Activated CD4-positive, alpha-beta T cell treated with anti-CD3 and anti-CD28 coated beads, Interleukin-2, Interleukin-6, amounts not matched to agents 100 ng/mL and 50 ng/mL, durations not matched to agents 16 hours and 8 hours (primary cell): Measurements from ENCODE around the gene ASIC1.
"Not testable (repeated sequence)": the region's sequence is repeated elsewhere in the genome, so short reads cannot be mapped to it uniquely, and the experiment has no call there.

Experiments
- DNase-seq: peaks from one replicate; pipeline ENCODE4 v3.0.0-alpha.2; 2020

The ASIC1 gene

DNA sequence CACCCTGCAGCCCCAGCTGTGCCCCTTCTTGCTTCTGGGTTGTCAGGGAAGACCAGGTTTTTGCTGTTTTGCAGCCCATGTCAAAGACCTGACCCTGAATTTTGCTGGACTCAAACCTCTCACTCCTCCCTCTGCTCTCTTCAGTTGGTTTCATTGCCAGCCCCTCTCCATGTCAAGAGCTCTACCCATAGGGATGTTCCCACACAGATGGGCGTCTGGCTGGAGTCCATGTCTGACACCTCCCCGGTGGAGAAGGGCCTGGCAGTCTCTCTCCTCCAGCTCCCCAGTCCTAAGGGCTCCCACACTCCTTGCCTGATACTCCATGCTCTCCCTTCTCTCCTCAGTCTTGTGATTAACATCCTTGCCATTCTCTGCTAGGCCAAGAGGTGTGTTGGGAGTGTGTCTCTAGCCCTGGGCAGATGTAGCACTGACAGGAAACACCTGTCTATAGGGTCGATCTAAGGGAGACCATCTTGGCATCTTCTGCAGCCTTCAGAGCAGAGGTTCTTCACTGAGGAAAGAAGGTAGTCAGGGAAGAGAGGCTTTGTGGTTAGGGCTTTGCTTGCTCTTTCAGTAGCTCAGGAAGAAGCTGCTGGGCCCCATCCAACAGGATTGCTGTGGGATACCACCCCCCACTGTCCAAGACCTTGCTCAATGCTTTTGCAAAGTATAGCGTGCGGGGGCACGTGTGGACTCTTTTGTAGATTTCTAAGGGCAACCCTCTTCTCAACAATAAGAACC lies 4.7 kb downstream of the ASIC1 start:
- DNase-seq = no peak

DNA sequence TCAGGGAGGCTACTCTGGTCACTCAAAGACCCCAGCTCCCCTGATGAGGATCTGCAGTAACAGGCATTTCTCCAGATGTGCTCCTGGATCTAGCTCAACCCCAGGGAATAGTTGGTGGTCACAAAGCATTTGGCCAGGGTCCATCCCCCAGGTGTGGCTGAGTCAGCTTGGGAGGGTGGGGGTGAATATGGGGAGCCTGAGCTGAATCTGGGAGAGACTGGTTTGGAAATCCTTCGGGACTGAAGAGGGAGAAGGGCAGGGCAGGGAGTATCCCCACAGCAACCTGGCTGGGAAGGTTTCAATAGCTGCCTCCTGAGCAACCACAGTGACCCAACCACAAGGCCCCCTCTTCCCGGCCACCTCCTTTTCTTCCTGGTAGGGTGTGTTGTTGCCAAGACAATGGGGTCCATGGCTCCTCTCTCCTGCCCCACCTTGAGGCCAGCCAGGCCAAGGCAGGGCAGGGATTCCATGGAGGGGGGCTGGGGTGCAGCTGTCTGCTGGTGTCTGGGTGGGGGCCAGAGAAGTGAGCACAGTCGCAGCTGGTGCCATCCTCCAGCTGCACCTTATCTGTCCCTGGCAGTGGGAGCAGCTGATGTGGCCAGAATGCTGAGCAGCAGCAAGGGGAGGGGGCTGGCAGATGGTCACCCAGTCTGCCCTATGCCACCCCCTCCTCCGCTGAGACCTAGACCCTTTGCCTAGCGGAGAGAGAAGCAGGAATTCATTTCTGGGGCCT lies 5.5 kb downstream of the ASIC1 start:
- DNase-seq = no peak

DNA sequence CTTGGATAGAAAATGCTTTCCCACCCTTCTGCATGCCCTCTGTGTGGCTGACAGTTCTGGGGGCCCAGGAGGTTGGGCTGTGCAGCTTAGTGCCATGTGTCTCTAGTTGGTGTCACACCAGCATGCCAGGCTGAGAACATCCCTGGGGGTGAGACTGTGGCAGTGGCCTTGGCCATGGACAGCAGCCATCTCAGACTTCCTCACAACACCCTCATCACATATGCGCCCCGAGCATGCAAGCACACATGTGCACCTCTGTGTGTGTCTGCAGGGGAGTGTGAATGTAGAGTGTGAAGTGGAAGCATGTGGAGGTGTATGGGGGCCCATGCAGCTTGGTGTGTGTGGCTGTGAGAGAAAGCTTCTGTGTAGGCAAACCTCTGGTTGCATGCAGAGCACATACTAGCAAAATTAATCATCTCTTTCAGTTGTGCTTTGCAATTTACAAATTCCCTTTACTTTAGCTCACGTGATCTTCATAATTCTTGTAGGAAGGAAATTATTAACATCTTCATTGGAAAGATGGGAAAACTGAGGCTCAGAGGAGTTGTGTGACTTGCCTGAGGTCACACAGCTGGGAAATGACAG lies 8.4 kb downstream of the ASIC1 start:
- no peak for DNase-seq

DNA sequence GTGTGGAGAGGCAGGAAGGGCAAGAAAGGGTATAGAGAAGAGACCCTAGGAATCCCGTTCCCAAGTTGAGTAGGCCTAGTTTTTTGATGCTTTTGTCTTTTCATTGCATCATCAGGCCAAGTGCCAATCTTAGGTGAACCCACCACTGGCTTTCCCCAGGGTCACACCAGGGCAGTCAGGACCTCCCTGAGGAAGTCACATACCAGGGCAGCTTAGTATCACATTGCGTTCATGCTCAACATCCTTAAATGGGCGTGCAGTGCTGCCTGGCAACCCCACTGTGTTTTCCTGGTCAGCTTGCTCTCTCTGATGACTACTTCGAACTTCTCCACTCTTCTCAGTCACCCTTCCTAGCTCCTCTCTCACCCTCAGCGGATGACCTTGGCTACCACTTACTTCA lies 9.0 kb downstream of the ASIC1 start:
- no peak for DNase-seq

DNA sequence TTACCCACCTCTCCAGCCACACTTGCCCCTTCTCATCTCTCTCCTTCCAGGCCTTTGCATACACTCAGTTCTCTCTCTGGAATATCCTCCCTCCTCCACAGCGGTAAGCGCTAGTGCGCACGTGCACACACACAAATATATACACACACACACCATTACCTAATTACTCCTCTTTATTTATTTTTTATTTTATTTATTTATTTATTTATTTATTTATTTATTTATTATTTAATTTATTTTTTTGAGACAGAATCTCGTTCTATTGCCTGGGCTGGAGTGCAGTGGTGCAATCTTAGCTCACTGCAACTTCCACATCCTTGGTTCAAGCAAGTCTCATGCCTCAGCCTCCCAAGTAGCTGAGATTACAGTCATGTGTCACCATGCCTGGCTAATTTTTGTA lies 11.7 kb downstream of the ASIC1 start:
- no peak for DNase-seq

DNA sequence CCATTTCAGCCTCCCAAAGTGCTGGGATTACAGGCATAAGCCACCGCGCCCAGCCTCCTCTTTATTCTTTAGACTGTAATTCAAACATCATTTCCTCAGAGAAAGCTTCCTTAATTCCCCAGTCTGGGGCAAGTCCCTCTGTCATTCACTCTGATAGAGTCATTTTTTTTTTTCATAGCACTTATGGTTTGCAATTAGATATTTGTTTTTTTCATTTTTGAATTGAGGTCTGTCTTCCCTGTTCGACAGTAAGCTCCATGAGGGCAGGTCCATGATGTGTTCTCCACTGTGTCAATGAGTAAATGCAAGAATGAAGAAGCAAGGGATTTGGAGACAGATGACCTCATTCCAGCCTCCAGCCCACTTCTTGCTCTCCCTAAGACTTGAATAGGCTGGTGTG lies 12.1 kb downstream of the ASIC1 start:
- no peak for DNase-seq

DNA sequence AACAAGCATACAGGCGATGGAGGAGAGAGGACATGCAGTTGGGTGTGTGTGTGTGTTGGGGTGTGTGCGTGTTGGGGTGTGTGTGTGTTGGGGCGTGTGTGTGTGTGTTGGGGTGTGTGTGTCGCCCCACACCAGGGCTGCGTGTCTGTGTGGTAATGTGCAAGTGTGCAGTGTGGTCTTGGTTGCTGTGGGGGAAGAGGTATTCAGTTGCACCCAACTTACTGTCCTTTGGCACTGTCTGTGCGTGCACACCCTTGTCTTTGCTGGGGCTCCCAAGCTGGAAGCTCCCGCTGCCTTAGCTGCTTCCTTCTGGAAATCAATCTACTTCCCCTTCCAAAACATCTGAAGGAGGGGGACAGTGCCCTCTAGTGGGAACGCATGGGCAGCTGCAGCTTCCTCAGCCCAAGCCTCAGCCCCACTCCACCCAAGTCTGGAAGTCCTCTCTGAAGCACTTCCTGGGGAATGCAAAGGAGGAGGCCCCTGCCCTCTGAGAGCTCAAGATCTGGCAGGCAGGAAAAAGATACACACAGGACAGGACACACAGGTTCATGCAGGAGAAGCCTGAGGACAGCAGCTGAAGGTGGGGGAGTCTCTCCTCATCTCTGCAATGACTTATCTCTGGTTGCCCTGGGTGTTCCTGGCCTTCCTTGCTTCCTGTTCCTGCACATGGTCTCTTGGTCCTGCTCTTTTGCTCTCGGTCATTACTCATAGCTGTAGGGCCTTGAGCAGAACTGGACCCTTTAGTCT lies 13.1 kb downstream of the ASIC1 start:
- peak; percentile 76 for DNase-seq

DNA sequence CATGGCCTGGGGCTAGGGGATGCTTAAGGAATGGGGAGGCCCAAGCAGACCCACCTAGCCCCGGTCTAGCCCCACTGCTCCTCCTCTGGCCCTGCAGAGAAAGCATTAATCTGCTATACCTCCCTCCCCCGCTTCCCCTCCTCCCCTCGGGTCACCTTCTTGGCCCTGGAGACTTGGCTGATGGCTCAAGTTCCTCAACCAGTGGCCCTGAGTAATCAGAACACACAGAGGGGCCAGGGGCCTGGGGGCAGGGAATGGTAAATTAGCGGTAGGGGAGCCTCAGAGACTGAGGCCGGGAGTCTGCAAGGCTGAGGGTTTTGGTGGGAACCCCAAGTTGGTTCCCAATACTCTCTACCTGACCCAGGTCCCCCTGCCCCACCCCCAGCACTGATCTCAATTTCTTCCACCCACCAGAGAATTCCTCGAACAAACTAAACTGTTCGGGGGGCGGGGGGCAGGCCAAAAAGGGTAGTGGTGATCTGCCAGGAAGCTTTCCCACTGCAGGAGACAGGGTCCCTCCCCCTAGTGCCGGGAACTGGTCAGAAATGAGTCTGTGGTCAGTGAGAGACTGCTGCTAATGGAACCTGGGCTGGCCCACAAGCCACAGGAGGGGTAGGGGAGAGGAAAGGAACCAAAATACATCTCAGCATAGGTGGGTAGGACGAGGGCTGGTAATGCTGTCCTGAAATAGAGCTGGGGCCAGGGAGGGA lies 15.0 kb downstream of the ASIC1 start:
- no peak for DNase-seq

DNA sequence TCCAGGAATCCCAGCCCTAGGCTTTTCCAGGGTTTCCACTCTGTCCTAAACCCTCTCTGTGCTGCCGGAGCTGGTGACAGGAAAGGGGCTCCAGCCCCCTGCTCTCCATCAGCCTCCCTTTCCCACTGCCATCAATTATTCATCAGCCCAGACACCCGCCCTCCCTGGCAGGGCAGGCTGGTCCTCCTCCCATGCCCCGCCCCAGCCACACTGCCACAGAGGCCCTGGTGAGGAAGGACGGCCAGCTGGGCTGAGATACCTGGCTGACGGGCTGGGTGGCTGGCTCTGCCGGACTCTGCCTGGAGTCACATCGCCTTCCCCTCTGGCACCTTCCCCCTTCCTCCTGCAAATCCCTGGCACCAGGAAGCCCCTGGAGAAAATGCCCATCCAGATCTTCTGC lies 15.8 kb downstream of the ASIC1 start:
- DNase-seq = no peak

DNA sequence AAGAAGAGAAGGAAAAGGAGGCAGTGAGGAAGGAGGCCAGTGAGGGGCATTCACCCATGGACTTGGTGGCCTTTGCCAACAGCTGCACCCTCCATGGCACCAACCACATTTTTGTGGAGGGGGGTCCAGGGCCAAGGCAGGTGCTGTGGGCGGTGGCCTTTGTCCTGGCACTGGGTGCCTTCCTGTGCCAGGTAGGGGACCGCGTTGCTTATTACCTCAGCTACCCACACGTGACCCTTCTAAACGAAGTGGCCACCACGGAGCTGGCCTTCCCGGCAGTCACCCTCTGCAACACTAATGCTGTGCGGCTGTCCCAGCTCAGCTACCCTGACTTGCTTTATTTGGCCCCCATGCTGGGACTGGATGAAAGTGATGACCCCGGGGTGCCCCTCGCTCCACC lies 16.3 kb downstream of the ASIC1 start:
- DNase-seq = no peak

DNA sequence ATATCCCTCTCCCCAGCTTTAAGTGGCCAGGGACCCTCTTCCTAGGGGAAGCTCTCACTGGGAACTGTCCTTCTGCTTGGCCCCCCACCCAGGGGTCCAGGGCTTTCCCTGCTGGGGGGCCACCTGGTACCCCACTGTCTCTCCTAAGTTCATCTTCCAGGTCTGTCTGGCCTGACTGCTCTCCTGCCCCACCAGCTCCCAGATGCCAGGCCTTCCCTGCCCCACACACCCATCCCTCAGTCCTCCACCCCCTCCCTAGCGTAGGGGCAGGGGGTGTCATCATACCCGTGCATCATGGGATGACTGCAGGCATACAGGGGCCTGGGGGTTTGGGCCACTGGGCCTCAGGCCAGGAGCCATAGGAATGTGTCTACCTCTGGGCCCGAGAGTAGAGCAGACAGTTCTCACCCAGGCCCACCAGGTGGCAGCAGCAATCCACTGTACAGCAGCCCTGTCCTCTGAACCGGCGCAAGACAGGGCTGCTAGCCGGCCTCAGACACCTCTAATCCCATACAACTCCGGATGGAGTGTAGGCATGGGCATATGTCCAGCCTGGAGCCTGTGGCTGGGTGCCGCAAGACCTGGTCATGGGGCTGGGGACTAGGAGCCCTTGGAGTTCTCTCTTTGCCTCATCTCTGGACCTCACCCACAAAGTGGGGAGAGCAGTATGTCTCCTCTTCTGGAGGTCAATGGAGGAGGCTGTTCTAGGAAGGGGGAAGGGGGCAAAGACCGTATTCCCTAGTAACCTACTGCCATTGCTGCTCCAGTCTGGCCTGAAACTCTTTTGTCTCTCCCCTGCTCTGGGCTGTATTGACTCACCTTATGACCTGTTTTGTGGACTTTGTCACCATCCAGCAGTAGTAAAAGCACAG lies 17.8 kb downstream of the ASIC1 start:
- DNase-seq = peak; percentile 88

DNA sequence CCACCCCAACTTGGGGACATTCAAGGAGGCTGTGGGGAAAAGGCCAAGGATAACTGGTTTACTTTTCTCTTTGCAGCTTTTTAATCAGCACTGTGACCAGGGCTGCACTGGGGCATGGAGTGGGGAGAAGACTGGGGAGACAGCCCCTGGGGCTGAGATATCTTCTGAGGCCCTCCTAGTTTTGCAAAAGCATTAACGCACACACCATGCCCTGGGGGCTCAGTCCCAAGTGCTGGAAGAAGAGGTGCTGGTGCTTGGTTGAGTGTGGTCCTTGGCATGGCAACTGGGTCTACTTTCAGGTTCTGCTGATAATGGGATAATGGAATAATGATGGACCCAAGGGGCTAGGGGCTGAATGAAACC lies 18.4 kb downstream of the ASIC1 start:
- DNase-seq = no peak

DNA sequence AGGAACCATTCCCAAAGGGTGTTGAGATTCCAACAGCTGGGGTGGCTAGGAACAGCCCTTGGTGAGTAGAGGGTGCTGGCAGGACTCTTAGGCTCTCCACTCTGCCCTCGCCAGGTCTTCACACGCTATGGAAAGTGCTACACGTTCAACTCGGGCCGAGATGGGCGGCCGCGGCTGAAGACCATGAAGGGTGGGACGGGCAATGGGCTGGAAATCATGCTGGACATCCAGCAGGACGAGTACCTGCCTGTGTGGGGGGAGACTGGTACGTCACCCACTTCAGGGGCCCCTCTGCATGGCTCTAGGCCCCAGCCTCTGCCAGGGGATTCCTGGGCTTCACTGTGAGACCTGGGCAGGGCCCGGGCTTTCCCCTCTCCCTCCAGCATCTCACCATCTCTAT lies 19.7 kb downstream of the ASIC1 start:
- DNase-seq = no peak

DNA sequence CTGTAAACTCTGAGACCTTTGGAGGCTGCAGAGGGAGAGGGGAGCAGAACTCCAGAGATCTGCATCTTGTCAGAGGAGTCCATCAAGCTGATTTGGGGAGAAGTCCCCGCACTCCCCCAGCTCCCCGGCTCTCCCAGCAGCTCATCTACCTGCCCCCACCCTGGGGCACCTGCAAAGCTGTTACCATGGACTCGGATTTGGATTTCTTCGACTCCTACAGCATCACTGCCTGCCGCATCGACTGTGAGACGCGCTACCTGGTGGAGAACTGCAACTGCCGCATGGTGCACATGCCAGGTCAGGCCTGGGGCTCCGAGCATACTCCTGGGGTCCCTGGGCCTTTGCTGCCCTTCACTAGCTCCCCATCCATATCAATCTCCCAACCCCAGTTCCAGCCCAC lies 20.9 kb downstream of the ASIC1 start:
- no peak for DNase-seq

DNA sequence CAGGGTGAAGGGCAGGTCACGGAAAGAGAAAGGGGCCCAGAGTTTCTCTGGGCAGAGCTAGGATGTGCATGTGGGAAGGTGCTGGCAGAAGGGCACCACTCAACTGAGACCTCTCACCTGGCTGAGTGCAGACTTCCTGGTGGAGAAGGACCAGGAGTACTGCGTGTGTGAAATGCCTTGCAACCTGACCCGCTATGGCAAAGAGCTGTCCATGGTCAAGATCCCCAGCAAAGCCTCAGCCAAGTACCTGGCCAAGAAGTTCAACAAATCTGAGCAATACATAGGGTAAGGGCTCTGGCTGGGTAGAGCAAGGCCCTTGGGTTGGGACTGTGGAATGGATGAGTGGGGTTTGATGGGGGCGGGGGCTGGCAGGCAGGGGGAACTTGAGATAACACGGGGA lies 22.4 kb downstream of the ASIC1 start:
- no peak for DNase-seq

DNA sequence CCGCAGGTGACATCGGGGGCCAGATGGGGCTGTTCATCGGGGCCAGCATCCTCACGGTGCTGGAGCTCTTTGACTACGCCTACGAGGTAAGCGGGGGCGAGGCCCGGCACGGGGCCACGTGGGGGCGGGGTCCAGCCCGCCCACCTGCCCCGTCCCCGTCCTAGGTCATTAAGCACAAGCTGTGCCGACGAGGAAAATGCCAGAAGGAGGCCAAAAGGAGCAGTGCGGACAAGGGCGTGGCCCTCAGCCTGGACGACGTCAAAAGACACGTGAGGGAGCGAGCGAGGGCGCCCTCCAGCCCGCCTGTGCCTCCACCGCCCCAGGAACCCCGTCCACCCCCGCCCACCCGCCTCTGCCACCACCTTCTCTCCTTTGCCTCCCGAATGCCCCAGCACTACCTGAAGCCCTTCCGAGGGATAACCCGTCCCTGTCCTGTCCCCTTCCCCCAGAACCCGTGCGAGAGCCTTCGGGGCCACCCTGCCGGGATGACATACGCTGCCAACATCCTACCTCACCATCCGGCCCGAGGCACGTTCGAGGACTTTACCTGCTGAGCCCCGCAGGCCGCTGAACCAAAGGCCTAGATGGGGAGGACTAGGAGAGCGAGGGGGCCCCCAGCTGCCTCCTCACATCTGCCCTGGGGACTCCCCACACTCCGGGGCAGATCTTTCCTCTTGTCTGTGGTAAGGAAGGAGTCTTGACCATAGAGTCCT lies 23.9 kb downstream of the ASIC1 start:
- no peak for DNase-seq

DNA sequence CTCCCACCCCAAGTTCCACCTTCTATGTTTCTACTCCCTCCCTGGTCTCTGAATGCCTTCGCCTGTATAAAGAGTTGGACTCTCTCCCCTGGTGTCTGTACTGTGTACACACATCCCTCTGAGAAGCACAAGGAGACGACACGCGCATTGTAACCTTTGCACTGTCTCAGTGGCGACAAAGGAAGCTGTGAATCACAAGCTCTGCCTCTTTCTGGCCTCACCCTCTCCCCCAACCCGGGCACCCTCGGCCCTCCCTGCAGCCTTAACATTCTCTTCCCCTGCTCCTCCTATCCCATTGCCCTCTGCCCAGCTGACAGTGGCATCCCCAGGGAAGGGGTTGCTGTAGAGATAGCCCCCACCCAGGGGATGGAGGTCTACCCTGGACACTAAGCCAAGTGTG lies 25.2 kb downstream of the ASIC1 start:
- no peak for DNase-seq

DNA sequence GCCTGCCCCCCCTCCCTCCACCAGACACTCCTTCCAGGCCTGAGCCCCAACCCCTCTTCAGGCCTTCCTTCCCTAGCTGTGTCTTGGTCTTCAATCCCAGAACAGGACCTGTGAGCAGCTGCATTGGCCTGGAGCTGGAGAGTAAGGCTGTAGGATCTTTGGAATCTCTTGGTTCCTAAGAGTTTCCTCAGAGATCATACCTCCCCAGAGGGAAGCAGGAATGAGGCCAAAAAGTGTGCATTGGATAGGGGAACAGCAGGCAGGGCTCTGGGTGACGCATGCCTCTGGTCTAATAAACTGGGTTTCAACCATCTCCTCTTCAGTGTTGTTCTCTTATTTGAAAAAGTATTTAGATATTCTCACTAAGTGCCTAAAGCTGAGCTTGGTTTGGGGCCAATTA lies 25.9 kb downstream of the ASIC1 start:
- DNase-seq = no peak

DNA sequence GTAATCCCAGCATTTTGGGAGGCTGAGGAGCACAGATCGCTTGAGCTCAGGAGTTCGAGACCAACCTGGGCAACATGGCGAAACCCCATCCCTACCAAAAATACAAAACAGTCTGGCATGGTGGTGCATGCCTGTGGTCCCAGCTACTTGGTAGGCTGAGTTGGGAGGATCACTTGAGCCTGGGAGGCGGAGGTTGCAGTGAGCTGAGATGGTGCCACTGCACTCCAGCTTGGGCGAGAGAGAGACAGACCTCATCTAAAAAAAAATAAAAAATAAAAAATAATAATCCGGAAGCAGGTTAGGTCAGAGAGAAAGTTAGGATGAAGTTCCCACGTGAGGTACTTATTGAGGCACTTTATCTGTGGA lies 27.0 kb downstream of the ASIC1 start:
- DNase-seq = not testable (repeated sequence)

DNA sequence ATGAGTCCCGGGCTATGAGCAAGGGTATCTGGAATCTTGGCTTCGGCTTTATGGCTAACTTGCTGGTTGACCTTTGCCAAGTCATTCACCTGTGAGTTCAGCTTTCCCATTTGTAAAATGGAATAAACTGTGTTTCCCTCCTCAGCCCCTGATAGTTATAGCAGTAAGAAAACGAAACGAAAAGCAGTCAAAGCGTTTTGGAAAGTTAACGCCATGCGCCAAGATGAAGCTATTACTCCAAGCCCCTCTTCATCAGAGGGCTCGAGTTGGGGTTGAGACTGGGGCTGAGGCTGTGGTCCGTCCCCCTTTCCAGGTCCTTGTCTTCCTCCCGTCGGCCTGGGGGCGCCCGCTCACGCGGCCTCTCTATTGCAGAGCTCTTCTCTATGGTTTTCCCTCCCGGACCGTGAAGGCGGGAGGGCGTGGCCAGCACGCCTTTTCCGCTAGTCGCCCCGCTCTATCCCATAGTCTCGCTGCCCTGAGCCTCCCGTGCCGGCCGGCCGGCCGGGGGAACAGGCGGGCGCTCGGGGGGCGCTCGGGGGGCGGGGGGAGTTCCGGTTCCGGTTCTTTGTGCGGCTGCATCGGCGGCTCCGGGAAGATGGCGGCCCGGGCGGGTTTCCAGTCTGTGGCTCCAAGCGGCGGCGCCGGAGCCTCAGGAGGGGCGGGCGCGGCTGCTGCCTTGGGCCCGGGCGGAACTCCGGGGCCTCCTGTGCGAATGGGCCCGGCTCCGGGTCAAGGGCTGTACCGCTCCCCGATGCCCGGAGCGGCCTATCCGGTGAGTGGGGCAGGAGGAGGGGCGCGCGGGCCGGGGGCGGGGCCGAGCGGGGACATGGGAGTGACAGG lies 27.6 kb downstream of the ASIC1 start, which contains the start of gene SMARCD1:
TSS of gene SMARCD1 (plus strand) at position 568 of the 840 bp plus-strand sequence. CDS start at position 596, 28 bp downstream.
- DNase-seq = peak; percentile 95
